HCT116 (cell line): Measurements from ENCODE around the gene GPD2. TPM values are rescaled to one million over a fixed set of nuclear protein-coding genes. Genes with fewer than 3 reads are reported as not detected.

Source experiments
- ATAC-seq: fragments of 200-7000 bp; cut with Tn5 transposase; 2 replicates; pipeline ENCODE4 v1.9.1; 2020; ENCODE audit warnings: mild to moderate bottlenecking, moderate library complexity
- BruUV-seq: library from RNA; stranded (reverse); fragments of 400-500 nt; replicated peaks from 2 replicates; lab custom pipeline; 2021; lab: Mats Ljungman, UMichigan
- CTCF ChIA-PET: fragments of 300-600 bp; sonication (Branson Sonifier 250); formaldehyde crosslinking; loops from one replicate; lab custom pipeline; 2021; ENCODE audit warnings: antibody characterized with exemption; lab: Charles Lee
- POLR2A ChIA-PET: fragments of 300-600, 350-600 bp; sonication (Branson Sonifier 250); formaldehyde crosslinking; loops from one replicate; lab custom pipeline; 2021; ENCODE audit warnings: antibody characterized with exemption; lab: Charles Lee
- RAD21 ChIA-PET, 2 experiments: fragments of 300-600 bp; sonication (Branson Sonifier 250); formaldehyde crosslinking; loops; one replicate each; lab custom pipeline; 2023; ENCODE audit warnings: low total read pairs in 2 of 2; ENCODE audit not compliant: uncharacterized antibody in 2 of 2, unreplicated experiment in 2 of 2, low non-redundant PET in 1 of 2; lab: Charles Lee
- DNase-seq: peaks from one replicate; pipeline ENCODE4 v3.0.0-alpha.2; 2010; ENCODE audit warnings: low read depth, low spot score
- H2AFZ ChIP-seq: fragments of 200-600 bp; shearing (Covaris generic), sonication (generic); 2 replicates; pipeline ENCODE4 v1.6.1; 2017; ENCODE audit warnings: low read depth, mixed run types, mixed read lengths, antibody characterized with exemption, low read length; ENCODE audit not compliant: poor library complexity, severe bottlenecking
- H3K27ac ChIP-seq: 2 replicates; pipeline ENCODE4 v1.5.1; 2012; ENCODE audit warnings: low read depth, low read length
- H3K27me3 ChIP-seq: fragments of 200-600 bp; sonication (generic); 2 replicates; pipeline ENCODE4 v1.6.1; 2016; ENCODE audit warnings: mixed run types, low read length, mixed read lengths; ENCODE audit not compliant: insufficient read depth
- H3K36me3 ChIP-seq, 2 experiments: fragments of 200-500 bp in 1 of 2; fragments of 200-600 bp in 1 of 2; sonication (Bioruptor generic) in 1 of 2; sonication (generic) in 1 of 2; 2 replicates each; pipeline versions ENCODE4 v1.5.1 to v1.6.1; 2014 to 2016; ENCODE audit warnings: low read length in 2 of 2, inconsistent platforms in 1 of 2, mixed read lengths in 1 of 2, mixed run types in 1 of 2; ENCODE audit not compliant: insufficient read depth in 2 of 2, control insufficient read depth in 1 of 2
- H3K4me1 ChIP-seq, 2 experiments: fragments of 200-600 bp in 1 of 2; sonication (generic) in 1 of 2; 2 replicates each; pipeline versions ENCODE4 v1.5.1 to v1.6.1; 2012 to 2017; ENCODE audit warnings: low read length in 2 of 2, inconsistent platforms in 1 of 2, mild to moderate bottlenecking in 1 of 2, mixed read lengths in 1 of 2, mixed run types in 1 of 2, moderate library complexity in 1 of 2; ENCODE audit not compliant: insufficient read depth in 2 of 2, control insufficient read depth in 1 of 2
- H3K4me2 ChIP-seq: fragments of 200-600 bp; sonication (generic); 2 replicates; pipeline ENCODE4 v1.6.1; 2017; ENCODE audit warnings: mixed run types, low read length, mixed read lengths
- H3K4me3 ChIP-seq, 2 experiments: fragments of 200-600 bp in 1 of 2; sonication (generic) in 1 of 2; replicated peaks in 1 of 2; 2 replicates each; pipeline ENCODE4 v1.5.1; 2011 to 2016; ENCODE audit warnings: low read length in 2 of 2, control low read depth in 1 of 2, low read depth in 1 of 2, mild to moderate bottlenecking in 1 of 2, mixed read lengths in 1 of 2, mixed run types in 1 of 2
- H3K79me2 ChIP-seq: fragments of 200-600 bp; sonication (generic); 2 replicates; pipeline ENCODE4 v1.6.1; 2017; ENCODE audit warnings: mild to moderate bottlenecking, mixed run types, low read length, moderate library complexity, mixed read lengths; ENCODE audit not compliant: insufficient read depth
- H3K9ac ChIP-seq: fragments of 200-600 bp; sonication (generic); 2 replicates; pipeline ENCODE4 v1.6.1; 2016; ENCODE audit warnings: low read length, mixed read lengths
- H3K9me2 ChIP-seq: fragments of 200-600 bp; sonication (generic), shearing (Covaris generic); 2 replicates; pipeline ENCODE4 v1.6.1; 2017; ENCODE audit warnings: mixed run types, mild to moderate bottlenecking, moderate library complexity; ENCODE audit not compliant: insufficient read depth
- H3K9me3 ChIP-seq, 2 experiments: fragments of 200-500 bp in 1 of 2; fragments of 200-600 bp in 1 of 2; sonication (Bioruptor generic) in 1 of 2; sonication (generic) in 1 of 2; 2 replicates each; pipeline ENCODE4 v1.6.1; 2014 to 2017; ENCODE audit warnings: low read length in 2 of 2, mixed read lengths in 2 of 2, inconsistent platforms in 1 of 2, low read depth in 1 of 2, mild to moderate bottlenecking in 1 of 2, mixed run types in 1 of 2, moderate library complexity in 1 of 2; ENCODE audit not compliant: control insufficient read depth in 1 of 2, insufficient read depth in 1 of 2
- H4K20me1 ChIP-seq: fragments of 200-600 bp; sonication (generic), shearing (Covaris generic); 2 replicates; pipeline ENCODE4 v1.6.1; 2017; ENCODE audit warnings: mixed run types, mild to moderate bottlenecking, moderate library complexity; ENCODE audit not compliant: insufficient read depth
- CBX3 ChIP-seq: IDR thresholded peaks from 2 replicates; pipeline ENCODE4 v1.6.1; 2012; ENCODE audit warnings: low read depth
- CEBPB ChIP-seq: IDR thresholded peaks from 2 replicates; pipeline ENCODE4 v1.6.1; 2012; ENCODE audit warnings: low read depth
- ELF1 ChIP-seq: IDR thresholded peaks from 2 replicates; pipeline ENCODE4 v1.6.1; 2012; ENCODE audit warnings: low read depth, borderline replicate concordance
- EZH2 ChIP-seq: fragments of 200-600 bp; sonication (generic); IDR thresholded peaks from 2 replicates; pipeline ENCODE4 v1.6.1; 2017; ENCODE audit warnings: antibody characterized with exemption, mixed run types
- FOSL1 ChIP-seq: IDR thresholded peaks from 2 replicates; pipeline ENCODE4 v1.6.1; 2012; ENCODE audit warnings: low read depth
- POLR2A ChIP-seq: IDR thresholded peaks from 2 replicates; pipeline ENCODE4 v1.7.0; 2011; ENCODE audit warnings: borderline replicate concordance; ENCODE audit not compliant: insufficient read depth, insufficient read length; ENCODE audit errors: extremely low read depth
- RAD21 ChIP-seq: IDR thresholded peaks from 2 replicates; pipeline ENCODE4 v1.6.1; 2012; ENCODE audit warnings: low read depth, mild to moderate bottlenecking
- SP1 ChIP-seq: IDR thresholded peaks from 2 replicates; pipeline ENCODE4 v1.6.1; 2012; ENCODE audit warnings: low read depth
- ZBTB33 ChIP-seq: IDR thresholded peaks from 2 replicates; pipeline ENCODE4 v1.6.1; 2011; ENCODE audit warnings: mild to moderate bottlenecking, low read length, moderate library complexity; ENCODE audit not compliant: insufficient replicate concordance; ENCODE audit errors: extremely low read depth
- intact Hi-C: fragments of 100-400 bp; cut with micrococcal nuclease; formaldehyde crosslinking; loops from 2 replicates; pipeline ENCODE4 v1.10.0; 2022
- total RNA-seq: library from RNA; stranded (reverse); gene quantifications from one replicate; pipeline ENCODE4 v1.2.1, GENCODE V29; 2021; ENCODE audit not compliant: unreplicated experiment
- TF ChIP-seq, protein P1 (sequence below): IDR thresholded peaks from 2 replicates; pipeline ENCODE4 v1.6.1; 2012; ENCODE audit warnings: low read depth
- TF ChIP-seq, protein P2 (sequence below), 3 experiments: fragments of 200-600 bp in 1 of 3; sonication (generic) in 1 of 3; IDR thresholded peaks in 2 of 3; conservative IDR thresholded peaks in 1 of 3; 2 replicates each; pipeline ENCODE4 v1.5.1; 2012 to 2017; ENCODE audit warnings: low read depth in 2 of 3, low read length in 2 of 3, antibody characterized with exemption in 1 of 3, borderline replicate concordance in 1 of 3, control low read depth in 1 of 3, mild to moderate bottlenecking in 1 of 3, mixed read lengths in 1 of 3, mixed run types in 1 of 3, moderate library complexity in 1 of 3; ENCODE audit not compliant: insufficient read depth in 1 of 3
- TF ChIP-seq, protein P3 (sequence below): IDR thresholded peaks from 2 replicates; pipeline ENCODE4 v1.6.1; 2012

Gene GPD2
- total RNA-seq, 1 experiment from 2014 or later: 80.7 TPM

DNA sequence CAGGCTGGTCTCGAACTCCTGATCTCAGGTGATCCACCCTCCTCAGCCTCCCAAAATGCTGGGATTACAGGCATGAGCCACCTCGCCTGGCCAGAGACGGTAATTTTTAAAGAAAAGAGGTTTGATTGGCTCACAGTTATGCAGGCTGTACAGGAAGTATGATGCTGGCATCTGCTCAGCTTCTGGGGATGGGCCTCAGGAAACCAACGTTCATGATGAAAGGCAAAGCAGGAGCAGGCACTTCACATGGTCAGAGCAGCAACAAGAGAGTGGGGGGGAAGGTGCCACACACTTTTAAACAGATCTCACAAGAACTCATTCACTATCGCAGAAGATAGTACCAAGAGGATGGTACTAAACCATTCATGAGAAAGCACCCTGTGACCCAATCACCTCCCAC lies 38.0 kb upstream of the GPD2 start:
- Histone ChIP-seq H3K9me2 (0 out of 2 replicates have a peak, but pooled peaks cover 2% of the 10 kb centered on the region), H3K27me3 (no peaks in the 10 kb centered on the region), H3K36me3 (no peaks in the 10 kb centered on the region), H3K4me3 (no peak overlapping the region), H4K20me1 (no peaks in the 10 kb centered on the region), H3K79me2 (no peaks in the 10 kb centered on the region), H2AFZ (no peak overlapping the region), H3K9me3 (no peaks in the 10 kb centered on the region), H3K27ac (no peak overlapping the region), H3K4me2 (no peak overlapping the region), H3K4me1 (peaks cover 12 to 54% of the 10 kb centered on the region in 2 experiments), H3K9ac (no peak overlapping the region)
- TF ChIP-seq SP1: no peak
- TF ChIP-seq, protein P1, sequence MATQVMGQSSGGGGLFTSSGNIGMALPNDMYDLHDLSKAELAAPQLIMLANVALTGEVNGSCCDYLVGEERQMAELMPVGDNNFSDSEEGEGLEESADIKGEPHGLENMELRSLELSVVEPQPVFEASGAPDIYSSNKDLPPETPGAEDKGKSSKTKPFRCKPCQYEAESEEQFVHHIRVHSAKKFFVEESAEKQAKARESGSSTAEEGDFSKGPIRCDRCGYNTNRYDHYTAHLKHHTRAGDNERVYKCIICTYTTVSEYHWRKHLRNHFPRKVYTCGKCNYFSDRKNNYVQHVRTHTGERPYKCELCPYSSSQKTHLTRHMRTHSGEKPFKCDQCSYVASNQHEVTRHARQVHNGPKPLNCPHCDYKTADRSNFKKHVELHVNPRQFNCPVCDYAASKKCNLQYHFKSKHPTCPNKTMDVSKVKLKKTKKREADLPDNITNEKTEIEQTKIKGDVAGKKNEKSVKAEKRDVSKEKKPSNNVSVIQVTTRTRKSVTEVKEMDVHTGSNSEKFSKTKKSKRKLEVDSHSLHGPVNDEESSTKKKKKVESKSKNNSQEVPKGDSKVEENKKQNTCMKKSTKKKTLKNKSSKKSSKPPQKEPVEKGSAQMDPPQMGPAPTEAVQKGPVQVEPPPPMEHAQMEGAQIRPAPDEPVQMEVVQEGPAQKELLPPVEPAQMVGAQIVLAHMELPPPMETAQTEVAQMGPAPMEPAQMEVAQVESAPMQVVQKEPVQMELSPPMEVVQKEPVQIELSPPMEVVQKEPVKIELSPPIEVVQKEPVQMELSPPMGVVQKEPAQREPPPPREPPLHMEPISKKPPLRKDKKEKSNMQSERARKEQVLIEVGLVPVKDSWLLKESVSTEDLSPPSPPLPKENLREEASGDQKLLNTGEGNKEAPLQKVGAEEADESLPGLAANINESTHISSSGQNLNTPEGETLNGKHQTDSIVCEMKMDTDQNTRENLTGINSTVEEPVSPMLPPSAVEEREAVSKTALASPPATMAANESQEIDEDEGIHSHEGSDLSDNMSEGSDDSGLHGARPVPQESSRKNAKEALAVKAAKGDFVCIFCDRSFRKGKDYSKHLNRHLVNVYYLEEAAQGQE: no peak
- TF ChIP-seq ELF1: no peak
- TF ChIP-seq, protein P2, sequence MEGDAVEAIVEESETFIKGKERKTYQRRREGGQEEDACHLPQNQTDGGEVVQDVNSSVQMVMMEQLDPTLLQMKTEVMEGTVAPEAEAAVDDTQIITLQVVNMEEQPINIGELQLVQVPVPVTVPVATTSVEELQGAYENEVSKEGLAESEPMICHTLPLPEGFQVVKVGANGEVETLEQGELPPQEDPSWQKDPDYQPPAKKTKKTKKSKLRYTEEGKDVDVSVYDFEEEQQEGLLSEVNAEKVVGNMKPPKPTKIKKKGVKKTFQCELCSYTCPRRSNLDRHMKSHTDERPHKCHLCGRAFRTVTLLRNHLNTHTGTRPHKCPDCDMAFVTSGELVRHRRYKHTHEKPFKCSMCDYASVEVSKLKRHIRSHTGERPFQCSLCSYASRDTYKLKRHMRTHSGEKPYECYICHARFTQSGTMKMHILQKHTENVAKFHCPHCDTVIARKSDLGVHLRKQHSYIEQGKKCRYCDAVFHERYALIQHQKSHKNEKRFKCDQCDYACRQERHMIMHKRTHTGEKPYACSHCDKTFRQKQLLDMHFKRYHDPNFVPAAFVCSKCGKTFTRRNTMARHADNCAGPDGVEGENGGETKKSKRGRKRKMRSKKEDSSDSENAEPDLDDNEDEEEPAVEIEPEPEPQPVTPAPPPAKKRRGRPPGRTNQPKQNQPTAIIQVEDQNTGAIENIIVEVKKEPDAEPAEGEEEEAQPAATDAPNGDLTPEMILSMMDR (IDR thresholded peaks at IDR 0.05 in 2 of 3, conservative IDR thresholded peaks at IDR 0.05 in 1 of 3; ENCODE audit: borderline replicate concordance in 1 of 3, insufficient read depth in 1 of 3, low read depth in 2 of 3, low read length in 2 of 3): no peak
- no peak for TF ChIP-seq CBX3
- no peak for TF ChIP-seq RAD21
- TF ChIP-seq FOSL1: no peak
- no peak for TF ChIP-seq ZBTB33
- TF ChIP-seq EZH2: no peak
- TF ChIP-seq CEBPB: no peak
- TF ChIP-seq, protein P3, sequence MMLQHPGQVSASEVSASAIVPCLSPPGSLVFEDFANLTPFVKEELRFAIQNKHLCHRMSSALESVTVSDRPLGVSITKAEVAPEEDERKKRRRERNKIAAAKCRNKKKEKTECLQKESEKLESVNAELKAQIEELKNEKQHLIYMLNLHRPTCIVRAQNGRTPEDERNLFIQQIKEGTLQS: no peak
- no peak for TF ChIP-seq POLR2A
- DNase-seq (no peak), ATAC-seq (no peak)
- BruUV-seq: no TSS peak
- intact Hi-C loops: loop anchor here (1.0 kb wide), 1 partner anchor 57 kb away; no protein-coding TSS in a partner anchor
- RAD21 ChIA-PET: no interaction called here
- CTCF ChIA-PET: no interaction called here
- POLR2A ChIA-PET: no interaction called here
